ENCODE measurements around the gene VCL. TPM values are rescaled to one million over a fixed set of nuclear protein-coding genes. Genes with fewer than 3 reads are reported as not detected.

VCL gene
- total RNA-seq, 1 experiment from 2014 or later: 291 TPM

- H3K56ac ChIP-seq (ENCODE audit: insufficient read length, low read depth, low read length): no peak overlapping the region
- Mint-ChIP-seq H3K27me3 (ENCODE audit: low read depth) (no peaks in the 10 kb centered on the region), H3K9me3 (no peaks in the 10 kb centered on the region), H3K4me3 (no peak overlapping the region), H3K4me1 (peaks cover 21 to 23% of the 10 kb centered on the region in 2 experiments), H3K27ac (peak overlapping the region; percentile 38 to 63 (median 60); a peak in 3 of 7 replicates), H3K36me3 (ENCODE audit: insufficient read depth in 1 of 3, low read depth in 3 of 3) (no peaks in the 10 kb centered on the region)
- H3K14ac ChIP-seq (ENCODE audit: insufficient read depth, low read length): no peak overlapping the region
- no peaks in the 10 kb centered on the region for H3K79me1 ChIP-seq (ENCODE audit: insufficient read depth, low read depth, low read length, poor library complexity, severe bottlenecking)
- no peak overlapping the region for H3K18ac ChIP-seq (ENCODE audit: insufficient read length, low read depth, low read length)
- H4K5ac ChIP-seq (ENCODE audit: insufficient read length, low read depth, low read length): no peak overlapping the region
- no peak overlapping the region for H2BK5ac ChIP-seq (ENCODE audit: insufficient read length, low read length)
- no peaks in the 10 kb centered on the region for H3K27me3 ChIP-seq (ENCODE audit: insufficient read depth, low read length)
- no peak overlapping the region for H3K4ac ChIP-seq (ENCODE audit: low read depth, low read length)
- no peak overlapping the region for H3T11ph ChIP-seq (ENCODE audit: low read length)
- H4K8ac ChIP-seq (replicated peaks; ENCODE audit: insufficient read length, low read depth, low read length): no peak overlapping the region
- no CpG with 5 or more reads among the region's 6 CpGs for WGBS (ENCODE audit: extremely low coverage, insufficient read length, low lambda C conversion rate)
- H2AFZ ChIP-seq (ENCODE audit: low read length): no peak overlapping the region
- H2BK15ac ChIP-seq (ENCODE audit: low read depth, low read length): no peak overlapping the region
- no peak overlapping the region for H2AK5ac ChIP-seq (ENCODE audit: insufficient read length, low read length)
- no peaks in the 10 kb centered on the region for H3K9me3 ChIP-seq (ENCODE audit: control insufficient read depth, low read depth, low read length)
- peaks cover 3% of the 10 kb centered on the region; the same call in 1 of the 2 replicates for H3K4me1 ChIP-seq (ENCODE audit: insufficient read depth, low read length)
- no peak overlapping the region for H3K23ac ChIP-seq (ENCODE audit: insufficient read length, low read depth, low read length)
- no peak for DNase-seq
- no peak overlapping the region for H3K4me2 ChIP-seq (ENCODE audit: insufficient read depth, insufficient read length, low read length)
- no peak overlapping the region for H2BK12ac ChIP-seq (ENCODE audit: insufficient read length, low read depth, low read length)
- H3K79me2 ChIP-seq (ENCODE audit: insufficient read depth, low read length): no peaks in the 10 kb centered on the region
- H2BK20ac ChIP-seq (ENCODE audit: low read depth, low read length, poor library complexity, severe bottlenecking): no peak overlapping the region
- no peaks in the 10 kb centered on the region for H3K23me2 ChIP-seq (ENCODE audit: insufficient read length, low read depth, low read length, poor library complexity, severe bottlenecking)
- no peak overlapping the region for H2BK120ac ChIP-seq (ENCODE audit: low read depth, low read length, poor library complexity, severe bottlenecking)
- no peak overlapping the region for H3K27ac ChIP-seq (ENCODE audit: insufficient read length, low read depth, low read length)
- H3K9ac ChIP-seq (ENCODE audit: extremely low read depth, insufficient read length, low read length): no peak overlapping the region
- H4K91ac ChIP-seq (ENCODE audit: insufficient read length, low read depth, low read length): no peak overlapping the region
- TF ChIP-seq, protein P1, sequence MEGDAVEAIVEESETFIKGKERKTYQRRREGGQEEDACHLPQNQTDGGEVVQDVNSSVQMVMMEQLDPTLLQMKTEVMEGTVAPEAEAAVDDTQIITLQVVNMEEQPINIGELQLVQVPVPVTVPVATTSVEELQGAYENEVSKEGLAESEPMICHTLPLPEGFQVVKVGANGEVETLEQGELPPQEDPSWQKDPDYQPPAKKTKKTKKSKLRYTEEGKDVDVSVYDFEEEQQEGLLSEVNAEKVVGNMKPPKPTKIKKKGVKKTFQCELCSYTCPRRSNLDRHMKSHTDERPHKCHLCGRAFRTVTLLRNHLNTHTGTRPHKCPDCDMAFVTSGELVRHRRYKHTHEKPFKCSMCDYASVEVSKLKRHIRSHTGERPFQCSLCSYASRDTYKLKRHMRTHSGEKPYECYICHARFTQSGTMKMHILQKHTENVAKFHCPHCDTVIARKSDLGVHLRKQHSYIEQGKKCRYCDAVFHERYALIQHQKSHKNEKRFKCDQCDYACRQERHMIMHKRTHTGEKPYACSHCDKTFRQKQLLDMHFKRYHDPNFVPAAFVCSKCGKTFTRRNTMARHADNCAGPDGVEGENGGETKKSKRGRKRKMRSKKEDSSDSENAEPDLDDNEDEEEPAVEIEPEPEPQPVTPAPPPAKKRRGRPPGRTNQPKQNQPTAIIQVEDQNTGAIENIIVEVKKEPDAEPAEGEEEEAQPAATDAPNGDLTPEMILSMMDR (conservative IDR thresholded peaks at IDR 0.05): no peak
- H4K20me1 ChIP-seq (ENCODE audit: control insufficient read depth, insufficient read depth, insufficient read length): no peaks in the 10 kb centered on the region
Measured at GRCh38 chr10:73959484-73960243, 38.3 kb upstream of the VCL start.

Measured in H9 (cell line).